Tibial nerve (tissue), 4 donors: ENCODE results near the gene PDPN. TPM values are rescaled to one million over a fixed set of nuclear protein-coding genes. Genes with fewer than 3 reads are reported as not detected.

ENCODE experiments used
- DNase-seq, 2 donors: peaks; one replicate each; pipeline ENCODE4 v3.0.0-alpha.2; 2019; ENCODE audit warnings: low spot score in 2 of 2
- H3K27ac ChIP-seq, 4 donors: fragments of 200-600 bp; sonication (generic) in 3 of 4; one replicate each; pipeline ENCODE4 v1.5.1; 2017 to 2019; ENCODE audit warnings: mild to moderate bottlenecking in 1 of 4
- H3K27me3 ChIP-seq, 2 donors: fragments of 200-600 bp; sonication (generic) in 1 of 2; one replicate each; pipeline versions ENCODE4 v1.5.1 to v1.6.0; 2017 to 2019
- H3K36me3 ChIP-seq, 3 donors: fragments of 200-600 bp; sonication (generic); one replicate each; pipeline ENCODE4 v1.5.1; 2018 to 2019
- H3K4me1 ChIP-seq, 4 donors: fragments of 200-600 bp; sonication (generic) in 3 of 4; one replicate each; pipeline ENCODE4 v1.5.1; 2017 to 2019
- H3K4me3 ChIP-seq, 4 donors: fragments of 200-600 bp; sonication (generic) in 3 of 4; one replicate each; pipeline ENCODE4 v1.5.1; 2017 to 2019; ENCODE audit warnings: mild to moderate bottlenecking in 1 of 4, moderate library complexity in 1 of 4
- H3K9me3 ChIP-seq, 4 donors: fragments of 200-600 bp; sonication (generic) in 3 of 4; one replicate each; pipeline ENCODE4 v1.5.1; 2017 to 2019
- EP300 ChIP-seq, 2 donors: sonication (generic); formaldehyde crosslinking; IDR thresholded peaks; one replicate each; pipeline ENCODE4 v1.6.1; 2017; ENCODE audit warnings: antibody characterized with exemption in 2 of 2, mild to moderate bottlenecking in 1 of 2
- POLR2A ChIP-seq, 2 donors: fragments of 450-650 bp; IDR thresholded peaks; one replicate each; pipeline ENCODE4 v1.6.1; 2017; ENCODE audit warnings: antibody characterized with exemption in 2 of 2, mild to moderate bottlenecking in 2 of 2, moderate library complexity in 2 of 2
- WGBS, 2 donors: methylation state at CpG; one replicate each; pipeline ENCODE4 v1.1.5; 2018; 5-methylcytosine and 5-hydroxymethylcytosine counted together
- small RNA-seq: library from RNA; depleted of rRNA; stranded (forward); fragments of <200 nt; gene quantifications from one replicate; pipeline ENCODE3, GENCODE V24; 2016
- total RNA-seq, 4 donors: library from RNA; depleted of rRNA; stranded (reverse); fragments of >200 nt; gene quantifications; one replicate each; pipeline ENCODE4 v1.1.0, GENCODE V29; 2016
- TF ChIP-seq, protein P1 (sequence below), 5 experiments: fragments of 200-600 bp in 3 of 5; fragments of 450-650 bp in 2 of 5; sonication (generic) in 3 of 5; IDR thresholded peaks; one replicate each; pipeline ENCODE4 v1.5.1; 2016 to 2019; ENCODE audit warnings: antibody characterized with exemption in 5 of 5, mild to moderate bottlenecking in 3 of 5, moderate library complexity in 2 of 5

PDPN gene
- total RNA-seq, 4 donors from 2014 or later: 16.2 to 25.7 (median 21.2) TPM

DNA sequence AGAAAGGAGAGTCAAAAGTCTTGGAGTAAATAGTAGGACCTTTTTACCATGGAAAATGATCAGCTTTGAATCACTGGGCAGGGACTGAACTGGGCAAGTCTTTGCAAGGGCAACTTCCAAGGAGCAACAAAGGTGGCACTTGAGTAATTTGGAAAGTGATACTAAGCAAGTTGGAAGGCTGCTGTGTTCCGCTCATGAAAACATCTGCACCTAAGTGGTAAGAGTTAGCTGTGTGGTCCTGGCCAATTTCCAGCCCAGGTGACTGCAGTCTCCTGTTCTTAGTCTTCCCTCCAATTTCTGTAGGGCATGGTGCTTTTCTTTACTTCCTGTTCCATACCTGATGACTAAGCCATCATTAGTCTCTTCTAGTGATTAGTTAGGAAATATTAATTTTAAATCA, 80.8 kb downstream of the PDPN start:
- TF ChIP-seq POLR2A (IDR thresholded peaks at IDR 0.05) (no peak), EP300 (IDR thresholded peaks at IDR 0.05) (no peak)
- TF ChIP-seq, protein P1, sequence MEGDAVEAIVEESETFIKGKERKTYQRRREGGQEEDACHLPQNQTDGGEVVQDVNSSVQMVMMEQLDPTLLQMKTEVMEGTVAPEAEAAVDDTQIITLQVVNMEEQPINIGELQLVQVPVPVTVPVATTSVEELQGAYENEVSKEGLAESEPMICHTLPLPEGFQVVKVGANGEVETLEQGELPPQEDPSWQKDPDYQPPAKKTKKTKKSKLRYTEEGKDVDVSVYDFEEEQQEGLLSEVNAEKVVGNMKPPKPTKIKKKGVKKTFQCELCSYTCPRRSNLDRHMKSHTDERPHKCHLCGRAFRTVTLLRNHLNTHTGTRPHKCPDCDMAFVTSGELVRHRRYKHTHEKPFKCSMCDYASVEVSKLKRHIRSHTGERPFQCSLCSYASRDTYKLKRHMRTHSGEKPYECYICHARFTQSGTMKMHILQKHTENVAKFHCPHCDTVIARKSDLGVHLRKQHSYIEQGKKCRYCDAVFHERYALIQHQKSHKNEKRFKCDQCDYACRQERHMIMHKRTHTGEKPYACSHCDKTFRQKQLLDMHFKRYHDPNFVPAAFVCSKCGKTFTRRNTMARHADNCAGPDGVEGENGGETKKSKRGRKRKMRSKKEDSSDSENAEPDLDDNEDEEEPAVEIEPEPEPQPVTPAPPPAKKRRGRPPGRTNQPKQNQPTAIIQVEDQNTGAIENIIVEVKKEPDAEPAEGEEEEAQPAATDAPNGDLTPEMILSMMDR (IDR thresholded peaks at IDR 0.05): no peak

DNA sequence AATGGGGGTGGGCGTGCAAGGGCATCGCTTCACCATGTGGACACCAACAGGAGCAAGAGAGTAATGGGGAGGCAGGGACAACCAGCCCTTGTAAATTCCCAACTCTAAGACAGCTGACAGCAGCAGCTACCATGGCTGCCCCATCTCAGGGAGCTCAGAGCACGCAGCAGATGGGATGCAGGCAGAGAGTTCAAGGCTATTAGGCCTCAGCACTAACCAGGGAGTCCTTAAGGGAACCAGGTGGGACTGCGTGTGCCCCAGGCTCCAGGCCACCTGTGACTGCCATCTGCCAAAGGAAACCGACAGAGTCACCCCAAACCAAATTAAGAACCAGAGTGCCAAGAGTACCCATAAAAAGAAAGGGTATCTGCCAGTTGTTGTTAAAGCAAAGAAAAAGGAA, 82.7 kb downstream of the PDPN start:
- Histone ChIP-seq H3K36me3 (no peaks in the 10 kb centered on the region), H3K4me1 (peaks cover 0 to 3% (median 0%) of the 10 kb centered on the region in 4 donors), H3K9me3 (no peaks in the 10 kb centered on the region), H3K27ac (no peak overlapping the region), H3K27me3 (no peaks in the 10 kb centered on the region), H3K4me3 (no peak overlapping the region)
- 88 to 92% methylated on average over 5 of the region's 5 CpGs for WGBS, 2 donors
- TF ChIP-seq POLR2A (IDR thresholded peaks at IDR 0.05): no peak
- TF ChIP-seq EP300 (IDR thresholded peaks at IDR 0.05): no peak
- TF ChIP-seq, protein P1 (IDR thresholded peaks at IDR 0.05): no peak
- no peak for DNase-seq

More for the DNA sequence above, 80.8 kb downstream of the PDPN start:
- no peak for DNase-seq
- Histone ChIP-seq H3K27ac (no peak overlapping the region), H3K9me3 (peaks cover 0 to 1% (median 0%) of the 10 kb centered on the region in 4 donors), H3K27me3 (no peaks in the 10 kb centered on the region), H3K4me1 (peaks cover 0 to 3% (median 0%) of the 10 kb centered on the region in 4 donors), H3K36me3 (no peaks in the 10 kb centered on the region), H3K4me3 (no peak overlapping the region)
- WGBS, 2 donors: 83 to 100% methylated on average over 1 of the region's 1 CpG

Small RNA genes lying within 50 kb of the gene (small RNA-seq; reads per million reads assigned to genes)
- not detected for gene RNA5SP41

Other genes with a start within 250 kb of the PDPN start
- gene PRAMEF14, start 236.7 kb upstream of the PDPN start, total RNA-seq: not detected
- not detected for gene PRAMEF19, start 211.9 kb upstream of the PDPN start, total RNA-seq
- gene PRAMEF17, start 194.2 kb upstream of the PDPN start, total RNA-seq: not detected
- not detected for gene PRAMEF20, start 173.4 kb upstream of the PDPN start, total RNA-seq
- gene LRRC38, start 69.8 kb upstream of the PDPN start, total RNA-seq: 1 to 10 TPM in 1 of 4 donors, under 1 TPM in 2, not detected in 1; 0.39 to 1.7 (median 0.87) TPM
- gene PRDM2, start 116.4 kb downstream of the PDPN start, total RNA-seq: 10 to 100 TPM; 26.4 to 48.8 (median 46.5) TPM